Activated T-cell treated with anti-CD3 and anti-CD28 coated beads, Interleukin-2, amount 50 U/mL, for 72 hours (primary cell): ENCODE data around the gene MAGI2. TPM values are rescaled to one million over a fixed set of nuclear protein-coding genes. Genes with fewer than 3 reads are reported as not detected.
"Not testable (repeated sequence)": the region's sequence is repeated elsewhere in the genome, so short reads cannot be mapped to it uniquely, and the experiment has no call there.

ENCODE experiments used
- ATAC-seq, 2 donors: fragments of 150-1000 bp; cut with Tn5 transposase; replicated peaks in 1 of 2; 2 replicates each; pipeline ENCODE4 v1.10.0; 2021; ENCODE audit warnings: moderate library complexity in 2 of 2, mild to moderate bottlenecking in 1 of 2
- DNase-seq, 2 donors: peaks; one replicate each; pipeline ENCODE4 v3.0.0; 2021 to 2022; ENCODE audit warnings: mixed read lengths in 1 of 2
- H3K27ac Mint-ChIP-seq: one replicate; pipeline ENCODE4 v1.8.0; 2022; ENCODE audit warnings: mild to moderate bottlenecking, moderate library complexity, mixed read lengths
- H3K27me3 Mint-ChIP-seq: one replicate; pipeline ENCODE4 v1.8.0; 2022; ENCODE audit warnings: low read depth, mixed read lengths
- H3K36me3 Mint-ChIP-seq, 2 donors: one replicate each; pipeline ENCODE4 v1.8.0; 2022; ENCODE audit warnings: mixed read lengths in 2 of 2, mild to moderate bottlenecking in 1 of 2; ENCODE audit not compliant: insufficient read depth in 2 of 2
- H3K4me1 Mint-ChIP-seq: one replicate; pipeline ENCODE4 v1.8.0; 2022; ENCODE audit warnings: low read depth, mixed read lengths
- H3K4me3 Mint-ChIP-seq, 2 donors: one replicate each; pipeline ENCODE4 v1.8.0; 2022; ENCODE audit warnings: mild to moderate bottlenecking in 2 of 2, mixed read lengths in 2 of 2, moderate library complexity in 2 of 2
- H3K9me3 Mint-ChIP-seq, 2 donors: one replicate each; pipeline ENCODE4 v1.8.0; 2022; ENCODE audit warnings: mixed read lengths in 2 of 2
- total RNA-seq, 2 donors: library from RNA; stranded (reverse); gene quantifications; one replicate each; pipeline ENCODE4 v1.2.3, GENCODE V29; 2022

MAGI2 gene
- total RNA-seq, 2 donors from 2014 or later, result 0.31 to 0.44 TPM

GRCh38 chr7:79060498-79060897 is 393.0 kb downstream of the MAGI2 start:
- H3K27me3 Mint-ChIP-seq, result no peaks in the 10 kb centered on the region
- no peak overlapping the region for H3K27ac Mint-ChIP-seq
- H3K4me1 Mint-ChIP-seq, result no peaks in the 10 kb centered on the region
- no peak for ATAC-seq
- peaks cover 0 to 1% of the 10 kb centered on the region in 2 donors for H3K36me3 Mint-ChIP-seq
- H3K9me3 Mint-ChIP-seq, result peaks cover 1 to 5% of the 10 kb centered on the region in 2 donors
- DNase-seq, result no peak
- no peak overlapping the region for H3K4me3 Mint-ChIP-seq

- H3K9me3 Mint-ChIP-seq, result peaks cover under 1 to 14% of the 10 kb centered on the region in 2 donors
- ATAC-seq (no peak), DNase-seq (no peak)
- no peaks in the 10 kb centered on the region for H3K27me3 Mint-ChIP-seq
- H3K36me3 Mint-ChIP-seq, result peaks cover 0 to 3% of the 10 kb centered on the region in 2 donors
- H3K4me3 Mint-ChIP-seq, result no peak overlapping the region
- no peaks in the 10 kb centered on the region for H3K4me1 Mint-ChIP-seq
- H3K27ac Mint-ChIP-seq, result no peak overlapping the region
Observed at GRCh38 chr7:79055722-79056415, 397.6 kb downstream of the MAGI2 start.

GRCh38 chr7:79051915-79052314 is 401.6 kb downstream of the MAGI2 start:
- no peak for ATAC-seq
- H3K36me3 Mint-ChIP-seq, result peaks cover 0 to 3% of the 10 kb centered on the region in 2 donors
- DNase-seq, result no peak
- H3K9me3 Mint-ChIP-seq, result peaks cover 0 to 10% of the 10 kb centered on the region in 2 donors
- no peak overlapping the region for H3K4me3 Mint-ChIP-seq
- H3K4me1 Mint-ChIP-seq, result no peaks in the 10 kb centered on the region
- no peaks in the 10 kb centered on the region for H3K27me3 Mint-ChIP-seq
- no peak overlapping the region for H3K27ac Mint-ChIP-seq

- DNase-seq (no peak), ATAC-seq (no peak)
- Mint-ChIP-seq H3K9me3 (peaks cover 0 to 10% of the 10 kb centered on the region in 2 donors), H3K4me1 (no peaks in the 10 kb centered on the region), H3K36me3 (peaks cover 0 to 3% of the 10 kb centered on the region in 2 donors), H3K27ac (no peak overlapping the region), H3K27me3 (no peaks in the 10 kb centered on the region), H3K4me3 (no peak overlapping the region)
Observed at GRCh38 chr7:79050603-79051002, 402.9 kb downstream of the MAGI2 start.

GRCh38 chr7:79046061-79046460 is 407.4 kb downstream of the MAGI2 start:
- H3K27me3 Mint-ChIP-seq, result no peaks in the 10 kb centered on the region
- H3K27ac Mint-ChIP-seq, result no peak overlapping the region
- ATAC-seq (no peak), DNase-seq (no peak)
- no peaks in the 10 kb centered on the region for H3K36me3 Mint-ChIP-seq
- H3K4me1 Mint-ChIP-seq, result no peaks in the 10 kb centered on the region
- no peak overlapping the region for H3K4me3 Mint-ChIP-seq
- peaks cover 2 to 7% of the 10 kb centered on the region in 2 donors for H3K9me3 Mint-ChIP-seq

- no peaks in the 10 kb centered on the region for H3K9me3 Mint-ChIP-seq
- no peak for ATAC-seq
- no peaks in the 10 kb centered on the region for H3K4me1 Mint-ChIP-seq
- H3K4me3 Mint-ChIP-seq, result no peak overlapping the region
- DNase-seq, result no peak
- H3K27ac Mint-ChIP-seq, result no peak overlapping the region
- no peaks in the 10 kb centered on the region for H3K36me3 Mint-ChIP-seq
- H3K27me3 Mint-ChIP-seq, result no peaks in the 10 kb centered on the region
Observed at GRCh38 chr7:79037001-79037400, 416.5 kb downstream of the MAGI2 start.

GRCh38 chr7:79036356-79036755 is 417.1 kb downstream of the MAGI2 start:
- Mint-ChIP-seq H3K4me1 (no peaks in the 10 kb centered on the region), H3K27ac (no peak overlapping the region), H3K4me3 (no peak overlapping the region), H3K27me3 (no peaks in the 10 kb centered on the region), H3K36me3 (no peaks in the 10 kb centered on the region), H3K9me3 (no peaks in the 10 kb centered on the region)
- no peak for ATAC-seq
- no peak for DNase-seq

- no peaks in the 10 kb centered on the region for H3K9me3 Mint-ChIP-seq
- no peaks in the 10 kb centered on the region for H3K36me3 Mint-ChIP-seq
- ATAC-seq, result no peak
- H3K27ac Mint-ChIP-seq, result no peak overlapping the region
- DNase-seq, result no peak
- no peak overlapping the region for H3K4me3 Mint-ChIP-seq
- no peaks in the 10 kb centered on the region for H3K27me3 Mint-ChIP-seq
- no peaks in the 10 kb centered on the region for H3K4me1 Mint-ChIP-seq
Observed at GRCh38 chr7:79035858-79036257, 417.6 kb downstream of the MAGI2 start.

- H3K4me1 Mint-ChIP-seq, result no peaks in the 10 kb centered on the region
- peaks cover 0 to 2% of the 10 kb centered on the region in 2 donors for H3K9me3 Mint-ChIP-seq
- no peak for DNase-seq
- no peaks in the 10 kb centered on the region for H3K27me3 Mint-ChIP-seq
- no peaks in the 10 kb centered on the region for H3K36me3 Mint-ChIP-seq
- ATAC-seq, result no peak
- H3K4me3 Mint-ChIP-seq, result no peak overlapping the region
- H3K27ac Mint-ChIP-seq, result no peak overlapping the region
Observed at GRCh38 chr7:79034730-79035129, 418.7 kb downstream of the MAGI2 start.

- peaks cover 13 to 22% of the 10 kb centered on the region in 2 donors for H3K9me3 Mint-ChIP-seq
- not testable (repeated sequence) for H3K27me3 Mint-ChIP-seq, DNase-seq, H3K27ac Mint-ChIP-seq, ATAC-seq, H3K4me3 Mint-ChIP-seq, H3K4me1 Mint-ChIP-seq
- peaks cover 2 to 10% of the 10 kb centered on the region in 2 donors for H3K36me3 Mint-ChIP-seq
Observed at GRCh38 chr7:79019711-79020110, 433.8 kb downstream of the MAGI2 start.

GRCh38 chr7:79011921-79012320 is 441.5 kb downstream of the MAGI2 start:
- ATAC-seq (no peak), DNase-seq (no peak)
- Mint-ChIP-seq H3K27me3 (no peaks in the 10 kb centered on the region), H3K9me3 (peaks cover 0 to 2% of the 10 kb centered on the region in 2 donors), H3K27ac (no peak overlapping the region), H3K4me1 (no peaks in the 10 kb centered on the region), H3K36me3 (no peaks in the 10 kb centered on the region), H3K4me3 (no peak overlapping the region)

- Mint-ChIP-seq H3K27me3 (no peaks in the 10 kb centered on the region), H3K4me3 (no peak overlapping the region), H3K36me3 (no peaks in the 10 kb centered on the region), H3K9me3 (peaks cover 2 to 6% of the 10 kb centered on the region in 2 donors), H3K27ac (no peak overlapping the region), H3K4me1 (no peaks in the 10 kb centered on the region)
- no peak for DNase-seq
- ATAC-seq, result no peak
Observed at GRCh38 chr7:79009647-79010046, 443.8 kb downstream of the MAGI2 start.

GRCh38 chr7:79008786-79009185 is 444.7 kb downstream of the MAGI2 start:
- H3K4me3 Mint-ChIP-seq, result no peak overlapping the region
- no peaks in the 10 kb centered on the region for H3K27me3 Mint-ChIP-seq

GRCh38 chr7:78996013-78996412 is 457.5 kb downstream of the MAGI2 start:
- no peak overlapping the region for H3K27ac Mint-ChIP-seq
- no peaks in the 10 kb centered on the region for H3K27me3 Mint-ChIP-seq
- no peaks in the 10 kb centered on the region for H3K9me3 Mint-ChIP-seq
- no peaks in the 10 kb centered on the region for H3K36me3 Mint-ChIP-seq
- ATAC-seq (no peak), DNase-seq (no peak)
- no peaks in the 10 kb centered on the region for H3K4me1 Mint-ChIP-seq
- H3K4me3 Mint-ChIP-seq, result no peak overlapping the region

More at GRCh38 chr7:79008786-79009185, 444.7 kb downstream of the MAGI2 start:
- Mint-ChIP-seq H3K36me3 (no peaks in the 10 kb centered on the region), H3K4me1 (no peaks in the 10 kb centered on the region), H3K27ac (no peak overlapping the region), H3K9me3 (peaks cover 2 to 6% of the 10 kb centered on the region in 2 donors)
- ATAC-seq (no peak), DNase-seq (no peak)
